Astrocyte of the cerebellum (primary cell): Measurements from ENCODE around the gene EVPL.
"Not testable (repeated sequence)": the region's sequence is repeated elsewhere in the genome, so short reads cannot be mapped to it uniquely, and the experiment has no call there.

Experiments
- DNase-seq: peaks from one replicate; pipeline ENCODE4 v3.0.0-alpha.2; 2011; ENCODE audit warnings: low read depth
- H3K4me3 ChIP-seq: 2 replicates; pipeline ENCODE4 v1.5.1; 2011; ENCODE audit warnings: mild to moderate bottlenecking, low read depth, low read length, moderate library complexity
- CTCF ChIP-seq: IDR thresholded peaks from 2 replicates; pipeline ENCODE4 v1.5.1; 2012; ENCODE audit warnings: low read length, low read depth, moderate library complexity, mild to moderate bottlenecking; ENCODE audit errors: missing control alignments
- in situ Hi-C: cut with HindIII; loops from 2 replicates; pipeline ENCODE4 v1.10.0; 2017; ENCODE audit warnings: low sequenced_read_pairs

The EVPL gene

GRCh38 chr17:76071531-76072147 is 44.5 kb upstream of the EVPL start:
- in situ Hi-C loops: no loop called here
- TF ChIP-seq CTCF: no peak
- H3K4me3 ChIP-seq: peak overlapping the region; percentile 77
- DNase-seq: no peak

GRCh38 chr17:76065775-76066174 is 38.7 kb upstream of the EVPL start:
- DNase-seq: no peak
- TF ChIP-seq CTCF: no peak
- H3K4me3 ChIP-seq: no peak overlapping the region
- in situ Hi-C loops: no loop called here

GRCh38 chr17:76063875-76064546 is 36.9 kb upstream of the EVPL start:
- H3K4me3 ChIP-seq: no peak overlapping the region
- no peak for TF ChIP-seq CTCF
- DNase-seq: no peak
- in situ Hi-C loops: no loop called here

GRCh38 chr17:76058264-76058663 is 31.2 kb upstream of the EVPL start:
- H3K4me3 ChIP-seq, in situ Hi-C loops, DNase-seq: not testable (repeated sequence)

- in situ Hi-C loops: no loop called here
- no peak for TF ChIP-seq CTCF
- no peak overlapping the region for H3K4me3 ChIP-seq
- no peak for DNase-seq
Measured at GRCh38 chr17:76056882-76057281, 29.8 kb upstream of the EVPL start.

GRCh38 chr17:76054112-76054476 is 27.0 kb upstream of the EVPL start:
- TF ChIP-seq CTCF: no peak
- no peak for DNase-seq
- no peak overlapping the region for H3K4me3 ChIP-seq
- in situ Hi-C loops: no loop called here

- in situ Hi-C loops: no loop called here
- H3K4me3 ChIP-seq: no peak overlapping the region
- TF ChIP-seq CTCF: no peak
- no peak for DNase-seq
Measured at GRCh38 chr17:76053246-76054111, 26.4 kb upstream of the EVPL start.
